HG03039 (cell line): Measurements from ENCODE around the gene SRSF10.
A peak's percentile ranks its signal among the peaks of the same experiment; 100 is the strongest.
"Not testable (repeated sequence)": the region's sequence is repeated elsewhere in the genome, so short reads cannot be mapped to it uniquely, and the experiment has no call there.

Experiments used
- ATAC-seq: cut with Tn5 transposase; IDR thresholded peaks from one replicate; pipeline ENCODE4 v1.9.1; 2021; ENCODE audit warnings: mild to moderate bottlenecking, moderate library complexity; ENCODE audit not compliant: unreplicated experiment

The SRSF10 gene

GRCh38 chr1:23979881-23980727 lies at the start of gene SRSF10:
Gene SRSF10, minus strand, starts transcription at chr1:23980327. Its CDS starts 72 bp downstream, at chr1:23980255.
- peak; percentile 82 for ATAC-seq

- no peak for ATAC-seq
These were observed 47.8 kb upstream of the SRSF10 start for GRCh38 chr1:24027838-24028468.

DNA sequence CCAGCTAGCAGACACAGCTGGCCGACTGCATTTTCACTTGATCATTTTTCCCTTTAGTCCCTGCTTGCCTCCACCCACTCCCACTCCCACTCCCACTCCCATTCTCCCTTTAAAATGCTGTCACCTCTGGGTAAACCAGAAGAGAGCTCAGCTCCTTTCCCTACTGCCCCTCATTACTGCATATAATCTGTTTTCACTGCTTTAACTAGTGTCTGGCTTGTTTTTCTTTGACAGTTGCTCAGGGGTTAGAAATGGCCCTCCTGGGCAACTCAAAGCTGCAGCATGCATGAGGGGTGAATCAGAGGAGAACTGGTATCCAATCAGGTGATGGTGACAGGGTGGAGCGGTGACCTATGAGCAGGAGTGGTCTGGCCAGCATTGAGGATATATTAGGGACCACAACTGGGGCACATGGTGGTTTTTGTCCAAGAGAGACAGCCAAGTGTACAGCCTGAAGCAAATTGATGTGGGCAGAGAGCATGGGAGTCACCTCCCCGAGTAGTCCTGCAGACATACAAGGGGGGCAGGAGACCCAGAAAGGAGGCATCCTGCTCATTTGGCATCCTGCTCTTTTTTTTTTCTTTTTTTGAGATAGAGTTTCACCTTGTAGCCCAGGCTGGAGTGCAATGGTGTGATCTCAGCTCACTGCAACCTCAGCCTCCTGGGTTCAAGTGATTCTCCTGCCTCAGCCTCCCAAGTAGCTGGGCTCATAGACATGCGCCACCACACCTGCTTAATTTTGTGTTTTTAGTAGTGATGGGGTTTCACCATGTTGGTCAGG lies 42.6 kb upstream of the SRSF10 start:
- no peak for ATAC-seq

- no peak for ATAC-seq
These were observed 41.5 kb upstream of the SRSF10 start for GRCh38 chr1:24021403-24022266.

DNA sequence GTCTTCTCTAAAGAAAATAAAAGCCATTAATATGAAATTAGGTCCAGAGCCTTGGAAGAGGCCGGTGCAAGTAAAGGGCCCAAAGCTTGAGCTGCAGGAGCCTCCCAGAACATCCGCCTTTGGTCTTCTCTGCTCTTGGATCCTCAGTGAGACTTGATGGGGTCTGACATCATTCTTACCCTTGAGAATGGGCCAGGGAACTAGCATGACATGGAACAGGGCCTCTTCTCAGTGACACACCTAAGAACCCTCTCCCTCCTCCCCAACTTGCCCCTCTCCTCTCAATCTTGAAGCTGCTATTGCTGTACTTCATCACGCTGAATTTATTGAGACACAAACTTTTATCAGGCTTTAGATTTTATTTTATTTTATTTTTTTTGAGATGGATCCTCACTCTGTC lies 40.3 kb upstream of the SRSF10 start:
- no peak for ATAC-seq

- ATAC-seq = no peak
These were observed 39.9 kb upstream of the SRSF10 start for GRCh38 chr1:24020025-24020424.

DNA sequence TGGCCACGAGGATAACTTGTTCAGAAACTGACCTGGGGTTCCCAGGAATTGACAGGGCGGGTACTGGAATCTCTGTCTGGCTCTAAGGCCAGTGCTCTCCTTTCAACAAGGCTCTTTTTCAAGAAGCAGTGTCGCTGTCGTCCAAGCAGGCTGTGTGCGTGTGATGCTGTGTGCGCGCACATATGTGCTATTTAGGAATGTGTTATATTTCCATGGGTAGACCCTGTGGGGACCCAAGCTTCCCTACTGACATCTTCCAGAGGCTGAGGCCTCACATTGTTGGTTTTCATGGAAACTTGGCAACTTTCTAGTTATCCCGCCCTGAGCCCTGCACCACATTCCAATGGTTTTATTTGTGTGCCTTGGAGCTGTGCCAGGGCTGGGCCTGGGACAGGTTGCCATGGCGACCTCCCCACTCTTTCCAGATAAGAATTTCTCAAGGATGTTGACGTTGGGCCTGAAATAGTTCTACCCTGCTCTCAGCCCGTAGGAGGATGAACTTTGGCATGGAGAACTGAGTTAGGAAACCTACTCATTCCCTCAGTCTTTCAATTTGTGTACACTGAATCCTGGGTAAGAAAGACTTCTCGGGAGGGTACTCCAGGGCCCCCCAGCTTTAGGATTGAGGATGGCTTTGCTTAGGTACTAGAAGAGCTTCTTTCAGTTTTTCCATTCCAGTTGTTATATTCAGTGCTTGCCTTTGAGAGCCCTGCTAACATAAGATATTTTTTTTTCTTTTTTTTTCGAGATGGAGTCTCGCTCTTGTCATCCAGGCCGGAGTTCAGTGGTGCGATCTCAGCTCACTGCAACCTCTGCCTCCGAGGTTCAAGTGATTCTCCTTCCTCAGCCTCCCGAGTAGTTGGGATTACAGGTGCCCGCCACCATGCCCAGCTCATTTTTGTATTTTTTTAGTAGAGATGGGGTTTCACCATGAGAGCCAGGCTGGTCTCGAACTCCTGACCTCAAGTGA lies 38.8 kb upstream of the SRSF10 start:
- no peak for ATAC-seq

GRCh38 chr1:24015221-24016210 lies 35.4 kb upstream of the SRSF10 start:
- no peak for ATAC-seq

DNA sequence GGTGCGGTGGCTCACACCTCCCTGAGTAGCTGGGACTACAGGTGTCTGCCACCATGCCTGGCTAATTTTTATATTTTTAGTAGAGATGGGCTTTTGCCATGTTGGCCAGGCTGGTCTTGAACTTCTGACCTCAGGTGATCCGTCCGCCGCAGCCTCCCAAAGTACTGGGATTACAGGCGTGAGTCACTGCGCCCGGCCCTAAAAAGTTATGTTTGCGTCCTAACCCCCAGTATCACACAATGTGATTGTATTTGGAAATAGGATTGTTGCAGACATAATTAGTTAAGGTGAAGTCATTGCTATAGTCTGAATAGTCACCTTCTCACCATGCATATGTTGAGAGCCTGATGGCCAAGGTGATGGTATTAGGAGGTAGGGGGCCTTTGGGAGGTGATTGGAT lies 32.8 kb upstream of the SRSF10 start:
- not testable (repeated sequence) for ATAC-seq

DNA sequence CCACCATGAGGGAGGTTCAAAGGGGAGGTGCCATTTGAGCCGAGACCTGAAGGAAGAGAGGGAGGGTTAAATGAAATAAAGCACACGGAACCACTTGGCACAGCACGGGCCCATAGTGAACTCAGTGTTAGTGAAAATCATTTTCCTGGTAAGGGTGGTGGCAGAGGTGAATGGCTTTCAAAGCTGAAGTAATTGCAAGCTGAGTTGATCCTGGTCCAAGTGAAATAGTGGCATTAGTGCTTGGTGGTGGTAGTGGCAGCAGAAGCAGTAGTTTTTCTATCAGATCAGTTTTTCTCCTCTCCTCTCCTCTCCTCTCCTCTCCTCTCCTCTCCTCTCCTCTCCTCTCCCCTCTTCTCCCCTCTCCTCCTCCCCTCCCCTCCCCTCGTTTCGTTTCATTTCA lies 30.5 kb upstream of the SRSF10 start:
- ATAC-seq = no peak

DNA sequence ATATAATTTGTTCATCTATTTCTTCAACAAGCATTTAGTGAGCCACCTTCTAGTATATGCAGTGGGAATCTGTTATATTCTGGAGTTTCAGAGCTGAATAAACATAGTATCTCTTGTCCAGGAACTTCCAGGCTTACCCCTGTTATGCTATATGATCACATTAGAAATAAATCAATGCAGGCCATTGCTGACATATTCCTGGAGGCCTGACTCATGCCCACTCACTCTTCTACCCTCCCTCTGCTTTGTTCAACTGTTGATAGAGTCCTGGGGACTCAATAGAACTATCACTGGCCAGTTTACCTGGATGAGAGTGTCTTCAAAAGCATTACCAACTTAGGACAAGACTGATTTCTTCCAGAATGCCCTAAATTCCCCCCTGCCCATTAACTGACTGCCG lies 29.3 kb upstream of the SRSF10 start:
- no peak for ATAC-seq

GRCh38 chr1:24008574-24009184 lies 28.6 kb upstream of the SRSF10 start:
- not testable (repeated sequence) for ATAC-seq

GRCh38 chr1:24007079-24007478 lies 27.0 kb upstream of the SRSF10 start:
- no peak for ATAC-seq

DNA sequence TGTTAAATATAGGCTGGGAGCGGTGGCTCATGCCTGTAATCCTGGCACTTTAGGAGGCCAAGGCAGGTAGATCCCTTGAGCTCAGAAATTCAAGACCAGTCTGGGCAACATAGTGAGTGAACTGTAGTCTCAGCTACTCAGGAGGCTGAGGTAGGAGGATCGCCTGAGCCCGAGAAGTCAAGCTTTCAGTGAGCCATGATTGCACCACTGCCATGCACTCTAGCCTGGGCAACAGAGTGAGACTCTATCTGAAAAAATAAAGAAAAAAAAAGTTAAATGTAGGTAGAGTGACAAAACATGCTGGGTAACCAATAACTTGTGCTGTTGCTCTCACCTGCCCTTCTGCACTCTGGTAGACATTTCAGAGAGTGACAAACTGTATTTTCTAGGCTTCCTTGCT lies 25.0 kb upstream of the SRSF10 start:
- ATAC-seq = no peak

- ATAC-seq = no peak
These were observed 24.0 kb upstream of the SRSF10 start for GRCh38 chr1:24004132-24004531.

DNA sequence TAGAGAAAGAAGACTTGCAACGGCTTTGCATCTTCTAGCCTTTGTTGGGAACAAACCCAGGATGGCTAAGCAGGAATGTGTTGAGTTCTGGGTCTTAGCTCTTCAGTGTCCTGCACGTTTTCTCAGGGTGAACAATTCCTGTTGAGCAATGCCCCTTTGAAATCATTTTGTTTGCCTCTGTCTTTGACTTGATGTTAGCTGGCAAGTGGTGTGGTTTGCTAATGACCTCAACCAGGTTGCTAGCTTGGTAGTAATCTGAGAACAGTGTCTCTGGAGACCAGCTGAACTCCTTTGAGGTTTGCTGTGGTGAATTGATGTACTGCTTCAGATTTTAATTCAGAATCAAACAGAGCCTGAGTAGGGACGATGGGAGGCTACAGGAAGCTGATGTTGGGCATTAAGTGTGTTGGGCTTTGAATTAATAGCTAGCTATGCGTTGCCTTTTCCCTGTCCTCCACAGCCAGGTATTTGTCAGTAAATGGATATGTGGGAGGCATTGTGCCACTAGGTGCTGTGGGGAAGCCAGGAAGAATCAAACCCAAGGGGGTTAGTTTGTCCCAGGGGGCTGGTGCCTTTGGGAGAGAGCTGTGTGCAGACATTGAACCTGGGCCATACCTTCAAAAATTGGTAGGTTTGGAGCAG lies 23.3 kb upstream of the SRSF10 start:
- ATAC-seq = no peak

DNA sequence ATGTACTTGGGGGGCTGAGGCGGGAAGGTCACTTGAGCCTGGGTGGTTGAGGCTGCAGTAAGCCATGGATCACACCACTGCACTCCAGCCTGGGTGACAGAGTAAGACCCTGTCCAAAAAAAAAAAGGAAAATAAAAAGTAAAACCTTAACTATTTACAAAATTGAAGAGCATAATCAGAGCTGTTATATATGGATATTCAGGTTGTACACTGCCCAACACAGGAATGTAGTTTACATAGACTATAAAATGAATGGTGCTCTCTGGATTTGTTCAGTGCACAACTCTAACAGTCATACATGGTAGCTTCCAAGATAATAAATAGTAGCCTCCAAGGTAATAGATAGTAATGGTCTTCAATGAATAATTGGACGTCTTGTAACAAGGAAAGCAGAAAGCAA lies 22.6 kb upstream of the SRSF10 start:
- ATAC-seq = no peak
